Stimulated activated CD4-positive, alpha-beta T cell treated with anti-CD3 and anti-CD28 coated beads, Interleukin-2, amount 100 ng/mL, for 24 hours (primary cell): Measurements from ENCODE around the gene RPS16.

Source experiments
- DNase-seq, 2 donors: peaks; one replicate each; pipeline ENCODE4 v3.0.0-alpha.2; 2020

RPS16 gene

GRCh38 chr19:39405958-39406655 lies 29.6 kb downstream of the RPS16 start:
- peak; percentile 84 to 88 for DNase-seq

- DNase-seq: no peak
Observed at GRCh38 chr19:39405261-39405957, 30.3 kb downstream of the RPS16 start.

- DNase-seq: peak; percentile 97
Observed at GRCh38 chr19:39403331-39404312, 32.1 kb downstream of the RPS16 start.

GRCh38 chr19:39402346-39403300 lies 33.1 kb downstream of the RPS16 start:
- peak; percentile 84 to 90 for DNase-seq

GRCh38 chr19:39401549-39402345 lies 34.0 kb downstream of the RPS16 start:
- DNase-seq: peak; percentile 79 to 81

GRCh38 chr19:39401070-39401548 lies 34.6 kb downstream of the RPS16 start:
- DNase-seq: no peak

- no peak for DNase-seq
Observed at GRCh38 chr19:39400061-39400460, 35.7 kb downstream of the RPS16 start.

- no peak for DNase-seq
Observed at GRCh38 chr19:39399668-39400050, 36.1 kb downstream of the RPS16 start.

GRCh38 chr19:39398297-39398864 lies 37.4 kb downstream of the RPS16 start:
- peak; percentile 65 to 68 for DNase-seq

- DNase-seq: peak; percentile 96 to 97
Observed at GRCh38 chr19:39397360-39398296, 38.1 kb downstream of the RPS16 start.

- peak; percentile 92 to 95 for DNase-seq
Observed at GRCh38 chr19:39390751-39391437, 44.9 kb downstream of the RPS16 start, which contains the start of the genes MED29 and PAF1. Gene MED29, plus strand, starts transcription at chr19:39391378. Its CDS starts 45 bp downstream, at chr19:39391423. Gene PAF1, minus strand, starts transcription at chr19:39391106. Its CDS starts 242 bp downstream, at chr19:39390864.

GRCh38 chr19:39390451-39390750 lies 45.3 kb downstream of the RPS16 start:
- peak in 1 of 2 donors; percentile 76 for DNase-seq

- DNase-seq: no peak
Observed at GRCh38 chr19:39389631-39390414, 45.9 kb downstream of the RPS16 start.

GRCh38 chr19:39388657-39389056 lies 47.1 kb downstream of the RPS16 start:
- DNase-seq: no peak

GRCh38 chr19:39386557-39386956 lies 49.2 kb downstream of the RPS16 start:
- no peak for DNase-seq

- DNase-seq: no peak
Observed at GRCh38 chr19:39385629-39386411, 49.9 kb downstream of the RPS16 start.
